GM12878 (cell line): ENCODE data around the gene NOTCH1. TPM values are rescaled to one million over a fixed set of nuclear protein-coding genes. Genes with fewer than 3 reads are reported as not detected.

Experiments used
- ATAC-seq: fragments of 200-7000 bp; cut with Tn5 transposase; 3 replicates; pipeline ENCODE4 v1.9.1; 2020; ENCODE audit warnings: mild to moderate bottlenecking, moderate library complexity
- BruUV-seq: library from RNA; stranded (reverse); fragments of 400-500 nt; replicated peaks from 2 replicates; lab custom pipeline; 2021; lab: Mats Ljungman, UMichigan
- CTCF ChIA-PET: fragments of 300-600 bp; sonication (Branson Sonifier 250); formaldehyde crosslinking; extraction: SDS; loops from one replicate; lab custom pipeline; 2021; ENCODE audit warnings: inconsistent platforms; lab: Yijun Ruan, JAX
- POLR2A ChIA-PET: fragments of 350-600 bp; formaldehyde crosslinking; extraction: SDS; loops from one replicate; lab custom pipeline; 2021; ENCODE audit warnings: inconsistent platforms; lab: Charles Lee
- RAD21 ChIA-PET: fragments of 300-600 bp; sonication (Branson Sonifier 250); formaldehyde crosslinking; loops from one replicate; lab custom pipeline; 2023; ENCODE audit warnings: antibody characterized with exemption; ENCODE audit not compliant: unreplicated experiment; lab: Charles Lee
- SMC1A ChIA-PET: fragments of 300-600 bp; sonication (Branson Sonifier 250); formaldehyde crosslinking; loops from one replicate; lab custom pipeline; 2023; ENCODE audit not compliant: unreplicated experiment, uncharacterized antibody; lab: Charles Lee
- DNase-seq: peaks from one replicate; pipeline ENCODE4 v3.0.0-alpha.2; 2011; ENCODE audit warnings: low read depth, low spot score
- FAIRE-seq: peaks from 3 replicates; lab custom pipeline; 2011; peaks lifted over from hg19 to GRCh38; lab: Jason Lieb, UNC
- H2AFZ ChIP-seq: 2 replicates; pipeline ENCODE4 v1.6.0; 2011; ENCODE audit warnings: low read depth, low read length, control low read depth; ENCODE audit not compliant: control insufficient read depth
- H3K27ac ChIP-seq: 2 replicates; pipeline ENCODE4 v1.5.1; 2011; ENCODE audit warnings: control low read depth; ENCODE audit not compliant: control insufficient read depth, insufficient read depth
- H3K27me3 ChIP-seq, 2 experiments: replicated peaks in 1 of 2; 2 replicates each; pipeline versions ENCODE4 v1.6.0 to v1.6.1; 2011; ENCODE audit warnings: low read length in 1 of 2; ENCODE audit not compliant: control insufficient read depth in 2 of 2, insufficient read depth in 2 of 2
- H3K36me3 ChIP-seq, 2 experiments: 2 replicates each; pipeline ENCODE4 v1.5.1; 2011; ENCODE audit warnings: low read length in 1 of 2; ENCODE audit not compliant: control insufficient read depth in 2 of 2, insufficient read depth in 2 of 2
- H3K4me1 ChIP-seq: 2 replicates; pipeline ENCODE4 v1.6.1; 2011; ENCODE audit warnings: mild to moderate bottlenecking, low read length, moderate library complexity, mixed read lengths; ENCODE audit not compliant: control insufficient read depth, insufficient read depth
- H3K4me2 ChIP-seq: 2 replicates; pipeline ENCODE4 v1.6.0; 2011; ENCODE audit warnings: control low read depth; ENCODE audit not compliant: control insufficient read depth, insufficient read depth
- H3K4me3 ChIP-seq: fragments of 200-600 bp; sonication (generic); 2 replicates; pipeline ENCODE4 v1.5.1; 2016
- H3K79me2 ChIP-seq: 2 replicates; pipeline ENCODE4 v1.6.0; 2011; ENCODE audit warnings: low read length; ENCODE audit not compliant: control insufficient read depth, insufficient read depth
- H3K9ac ChIP-seq: 2 replicates; pipeline ENCODE4 v1.8.0; 2011; ENCODE audit warnings: low read length, control low read depth, mixed read lengths; ENCODE audit not compliant: control insufficient read depth, insufficient read depth
- H3K9me3 ChIP-seq: replicated peaks from 3 replicates; pipeline ENCODE4 v1.5.1; 2011; ENCODE audit warnings: mild to moderate bottlenecking, low read length; ENCODE audit not compliant: control insufficient read depth, insufficient read depth
- H4K20me1 ChIP-seq: 2 replicates; pipeline ENCODE4 v1.6.0; 2011; ENCODE audit not compliant: control insufficient read depth, insufficient read depth
- GATAD2B ChIP-seq: fragments of 450-650 bp; conservative IDR thresholded peaks from 2 replicates; pipeline ENCODE4 v1.6.1; 2017; ENCODE audit warnings: low read depth, mild to moderate bottlenecking, moderate library complexity
- IKZF2 ChIP-seq, 2 experiments: fragments of 450-650 bp; IDR thresholded peaks; 2 replicates each; pipeline ENCODE4 v1.6.1; 2017; ENCODE audit warnings: mild to moderate bottlenecking in 2 of 2, moderate library complexity in 2 of 2
- POU2F2 ChIP-seq: IDR thresholded peaks from 3 replicates; pipeline ENCODE4 v1.6.1; 2011; ENCODE audit warnings: low read depth, mild to moderate bottlenecking, low read length, borderline replicate concordance
- YBX1 ChIP-seq: fragments of 450-650 bp; IDR thresholded peaks from 2 replicates; pipeline ENCODE4 v1.6.1; 2016; ENCODE audit warnings: antibody characterized with exemption
- ZNF687 ChIP-seq: fragments of 450-650 bp; IDR thresholded peaks from 2 replicates; pipeline ENCODE4 v1.6.1; 2017; ENCODE audit warnings: mild to moderate bottlenecking, moderate library complexity
- WGBS: methylation state at CpG from one replicate; pipeline ENCODE4 v1.1.6; 2016; ENCODE audit warnings: low lambda C conversion rate; ENCODE audit not compliant: insufficient replicate concordance, insufficient coverage; ENCODE audit errors: missing lambda C conversion rate; 5-methylcytosine and 5-hydroxymethylcytosine counted together
- in situ Hi-C: fragments of 300-500 bp; cut with MboI; formaldehyde crosslinking; loops from 9 replicates; pipeline ENCODE4 v1.14.3; 2018; ENCODE audit warnings: mixed read lengths
- intact Hi-C: fragments of 100-400 bp; cut with micrococcal nuclease; formaldehyde crosslinking; loops from one replicate; pipeline ENCODE4 v1.14.2; 2022; ENCODE audit not compliant: unreplicated experiment
- polyA plus RNA-seq, 11 experiments: library from polyadenylated mRNA; depleted of rRNA in 4 of 11; unstranded in 6 of 11; stranded (reverse) in 5 of 11; fragments of >200 nt; fragmentation: Nextera tagmentation in 4 of 11; fragmentation: Illumina TruSeq in 1 of 11; extraction: Ambion mirVana in 4 of 11; extraction: Trizol in 1 of 11; gene quantifications; 1 replicate in 1 of 11; 2 replicates in 10 of 11; pipeline versions ENCODE4 v1.2.1 to v1.2.3, GENCODE V29; 2011 to 2016; ENCODE audit warnings: inconsistent platforms in 2 of 11, missing spikeins in 2 of 11, low read depth in 1 of 11
- total RNA-seq, 4 experiments: library from RNA; depleted of rRNA in 3 of 4; stranded (reverse); fragments of >200 nt in 3 of 4; fragmentation: Illumina TruSeq in 1 of 4; extraction: Trizol in 1 of 4; gene quantifications; 2 replicates each; pipeline versions ENCODE4 v1.2.1 to v1.2.3, GENCODE V29; 2013 to 2021

NOTCH1 gene
- total and polyA plus RNA-seq, 10 of the 15 experiments (the other 5 are each of a cell fraction or from before 2014, with no cell fraction given) = 0.02 to 40.0 (median 3.7) TPM

GRCh38 chr9:136550439-136551289, 4.8 kb upstream of the NOTCH1 start:
- SMC1A ChIA-PET = interaction anchor here (1.0 to 2.5 kb wide), 5 partner anchors 11 to 75 kb away, joined by 3 to 23 read pairs (median 8); no protein-coding TSS in a partner anchor
- intact Hi-C loops = no loop called here
- no peak overlapping the region; the same call in 1 of the 2 replicates for H3K9ac ChIP-seq
- peak overlapping the region; percentile 62 for H3K27ac ChIP-seq
- RAD21 ChIA-PET = interaction anchor here (1.0 to 3.3 kb wide), 3 partner anchors 11 to 21 kb away, joined by 3 to 24 read pairs (median 4); no protein-coding TSS in a partner anchor
- no peaks in the 10 kb centered on the region for H3K36me3 ChIP-seq
- H3K9me3 ChIP-seq = no peaks in the 10 kb centered on the region
- TF ChIP-seq IKZF2 (IDR thresholded peaks at IDR 0.05) (no peak), ZNF687 (peak; percentile 66), POU2F2 (no peak), YBX1 (no peak), GATAD2B (0 out of 2 replicates have a peak, but pooled peaks have one; percentile 9)
- TF ChIP-seq, all 136 proteins: peak for 2
- Histone ChIP-seq H4K20me1 (no peaks in the 10 kb centered on the region), H3K79me2 (no peaks in the 10 kb centered on the region; the same call in 1 of the 2 replicates), H3K27me3 (no peaks in the 10 kb centered on the region), H2AFZ (no peak overlapping the region), H3K4me2 (peak overlapping the region; percentile 71), H3K4me3 (0 out of 2 replicates have a peak overlapping the region, but pooled peaks have one; percentile 26), H3K4me1 (peaks cover 37% of the 10 kb centered on the region)
- ChIA-PET POLR2A (interaction anchor here (1.4 to 2.8 kb wide), 3 partner anchors 12 to 17 kb away, joined by 7 to 31 read pairs (median 19); no protein-coding TSS in a partner anchor), CTCF (interaction anchor here (1.0 kb wide), 1 partner anchor 12 kb away, joined by 5 read pairs; no protein-coding TSS in a partner anchor)
- DNase-seq = no peak
- WGBS = 83% methylated on average over 13 of the region's 13 CpGs
- no peak for FAIRE-seq
- ATAC-seq = no peak
- BruUV-seq = no TSS peak
- in situ Hi-C loops = no loop called here
